Panc1 (cell line): Measurements from ENCODE around the gene MEF2D.

ENCODE experiments used
- SIN3A ChIP-seq: IDR thresholded peaks from 2 replicates; pipeline ENCODE4 v1.6.1; 2012; ENCODE audit warnings: low read depth, mild to moderate bottlenecking, low read length, moderate library complexity, borderline replicate concordance; ENCODE audit not compliant: insufficient read depth
- TCF7L2 ChIP-seq: IDR thresholded peaks from 2 replicates; pipeline ENCODE4 v1.6.1; 2011; ENCODE audit warnings: mild to moderate bottlenecking, low read depth, low read length, inconsistent platforms
- TF ChIP-seq, protein P1 (sequence below): fragments of 450-650 bp; IDR thresholded peaks from 2 replicates; pipeline ENCODE4 v1.5.1; 2017; ENCODE audit warnings: mild to moderate bottlenecking
- TF ChIP-seq, protein P2 (sequence below), 2 experiments: IDR thresholded peaks; 2 replicates each; pipeline ENCODE4 v1.6.1; 2011 to 2012; ENCODE audit warnings: low read depth in 2 of 2, control low read depth in 1 of 2, low read length in 1 of 2, mild to moderate bottlenecking in 1 of 2, moderate library complexity in 1 of 2; ENCODE audit not compliant: insufficient read depth in 1 of 2

DNA sequence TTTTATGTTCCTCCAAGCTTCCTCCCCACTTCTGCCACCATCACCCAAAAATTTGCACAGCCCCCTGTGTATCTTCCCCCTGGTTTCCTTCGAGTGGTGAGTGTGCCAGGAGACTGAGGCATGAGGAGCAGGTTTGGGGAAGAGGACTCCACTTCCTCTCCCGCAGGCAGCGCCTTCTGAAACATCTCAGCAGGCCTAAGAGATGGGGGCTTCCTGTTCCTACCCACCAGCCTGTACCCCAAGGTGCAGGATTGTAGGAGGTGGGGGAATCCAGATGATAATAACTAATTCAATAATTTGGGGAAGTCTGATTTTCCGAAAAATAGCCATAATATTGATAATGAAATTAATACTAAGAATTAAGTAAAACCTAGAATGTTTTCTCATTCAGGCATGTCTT, 69.2 kb downstream of the MEF2D start:
- TF ChIP-seq, protein P1, sequence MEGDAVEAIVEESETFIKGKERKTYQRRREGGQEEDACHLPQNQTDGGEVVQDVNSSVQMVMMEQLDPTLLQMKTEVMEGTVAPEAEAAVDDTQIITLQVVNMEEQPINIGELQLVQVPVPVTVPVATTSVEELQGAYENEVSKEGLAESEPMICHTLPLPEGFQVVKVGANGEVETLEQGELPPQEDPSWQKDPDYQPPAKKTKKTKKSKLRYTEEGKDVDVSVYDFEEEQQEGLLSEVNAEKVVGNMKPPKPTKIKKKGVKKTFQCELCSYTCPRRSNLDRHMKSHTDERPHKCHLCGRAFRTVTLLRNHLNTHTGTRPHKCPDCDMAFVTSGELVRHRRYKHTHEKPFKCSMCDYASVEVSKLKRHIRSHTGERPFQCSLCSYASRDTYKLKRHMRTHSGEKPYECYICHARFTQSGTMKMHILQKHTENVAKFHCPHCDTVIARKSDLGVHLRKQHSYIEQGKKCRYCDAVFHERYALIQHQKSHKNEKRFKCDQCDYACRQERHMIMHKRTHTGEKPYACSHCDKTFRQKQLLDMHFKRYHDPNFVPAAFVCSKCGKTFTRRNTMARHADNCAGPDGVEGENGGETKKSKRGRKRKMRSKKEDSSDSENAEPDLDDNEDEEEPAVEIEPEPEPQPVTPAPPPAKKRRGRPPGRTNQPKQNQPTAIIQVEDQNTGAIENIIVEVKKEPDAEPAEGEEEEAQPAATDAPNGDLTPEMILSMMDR: no peak
- TF ChIP-seq, protein P2, sequence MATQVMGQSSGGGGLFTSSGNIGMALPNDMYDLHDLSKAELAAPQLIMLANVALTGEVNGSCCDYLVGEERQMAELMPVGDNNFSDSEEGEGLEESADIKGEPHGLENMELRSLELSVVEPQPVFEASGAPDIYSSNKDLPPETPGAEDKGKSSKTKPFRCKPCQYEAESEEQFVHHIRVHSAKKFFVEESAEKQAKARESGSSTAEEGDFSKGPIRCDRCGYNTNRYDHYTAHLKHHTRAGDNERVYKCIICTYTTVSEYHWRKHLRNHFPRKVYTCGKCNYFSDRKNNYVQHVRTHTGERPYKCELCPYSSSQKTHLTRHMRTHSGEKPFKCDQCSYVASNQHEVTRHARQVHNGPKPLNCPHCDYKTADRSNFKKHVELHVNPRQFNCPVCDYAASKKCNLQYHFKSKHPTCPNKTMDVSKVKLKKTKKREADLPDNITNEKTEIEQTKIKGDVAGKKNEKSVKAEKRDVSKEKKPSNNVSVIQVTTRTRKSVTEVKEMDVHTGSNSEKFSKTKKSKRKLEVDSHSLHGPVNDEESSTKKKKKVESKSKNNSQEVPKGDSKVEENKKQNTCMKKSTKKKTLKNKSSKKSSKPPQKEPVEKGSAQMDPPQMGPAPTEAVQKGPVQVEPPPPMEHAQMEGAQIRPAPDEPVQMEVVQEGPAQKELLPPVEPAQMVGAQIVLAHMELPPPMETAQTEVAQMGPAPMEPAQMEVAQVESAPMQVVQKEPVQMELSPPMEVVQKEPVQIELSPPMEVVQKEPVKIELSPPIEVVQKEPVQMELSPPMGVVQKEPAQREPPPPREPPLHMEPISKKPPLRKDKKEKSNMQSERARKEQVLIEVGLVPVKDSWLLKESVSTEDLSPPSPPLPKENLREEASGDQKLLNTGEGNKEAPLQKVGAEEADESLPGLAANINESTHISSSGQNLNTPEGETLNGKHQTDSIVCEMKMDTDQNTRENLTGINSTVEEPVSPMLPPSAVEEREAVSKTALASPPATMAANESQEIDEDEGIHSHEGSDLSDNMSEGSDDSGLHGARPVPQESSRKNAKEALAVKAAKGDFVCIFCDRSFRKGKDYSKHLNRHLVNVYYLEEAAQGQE (IDR thresholded peaks at IDR 0.05; ENCODE audit: insufficient read depth in 1 of 2, low read depth in 2 of 2, low read length in 1 of 2): no peak
- TF ChIP-seq SIN3A (no peak), TCF7L2 (no peak)
